ENCODE data around the gene CAPN9.

CAPN9 gene

GRCh38 chr1:230707732-230708630, 39.2 kb upstream of the CAPN9 start:
- H3K4me3 ChIP-seq (ENCODE audit: low read length): no peak overlapping the region
- no peak for DNase-seq (ENCODE audit: low read depth)
- no peak for TF ChIP-seq CTCF (conservative IDR thresholded peaks at IDR 0.05; ENCODE audit: low read depth, low read length)

GRCh38 chr1:230708631-230709580, 38.3 kb upstream of the CAPN9 start:
- DNase-seq (ENCODE audit: low read depth): no peak
- no peak for TF ChIP-seq CTCF (conservative IDR thresholded peaks at IDR 0.05; ENCODE audit: low read depth, low read length)
- no peak overlapping the region for H3K4me3 ChIP-seq (ENCODE audit: low read length)

- TF ChIP-seq CTCF (conservative IDR thresholded peaks at IDR 0.05; ENCODE audit: low read depth, low read length): no peak
- no peak for DNase-seq (ENCODE audit: low read depth)
- no peak overlapping the region for H3K4me3 ChIP-seq (ENCODE audit: low read length)
Measured at GRCh38 chr1:230709619-230710542, 37.3 kb upstream of the CAPN9 start.

- H3K4me3 ChIP-seq (ENCODE audit: low read length): no peak overlapping the region
- no peak for TF ChIP-seq CTCF (conservative IDR thresholded peaks at IDR 0.05; ENCODE audit: low read depth, low read length)
- no peak for DNase-seq (ENCODE audit: low read depth)
Measured at GRCh38 chr1:230710543-230710904, 36.7 kb upstream of the CAPN9 start.

- TF ChIP-seq CTCF (conservative IDR thresholded peaks at IDR 0.05; ENCODE audit: low read depth, low read length): no peak
- no peak for DNase-seq (ENCODE audit: low read depth)
- no peak overlapping the region for H3K4me3 ChIP-seq (ENCODE audit: low read length)
Measured at GRCh38 chr1:230711245-230711644, 35.9 kb upstream of the CAPN9 start.

- no peak for DNase-seq (ENCODE audit: low read depth)
- no peak for TF ChIP-seq CTCF (conservative IDR thresholded peaks at IDR 0.05; ENCODE audit: low read depth, low read length)
- H3K4me3 ChIP-seq (ENCODE audit: low read length): no peak overlapping the region
Measured at GRCh38 chr1:230712470-230712942, 34.7 kb upstream of the CAPN9 start.
